IPS-NIHi7 (cell line): ENCODE measurements around the gene IFT25.

ENCODE experiments used
- DNase-seq: peaks from one replicate; pipeline ENCODE4 v3.0.0; 2012; ENCODE audit warnings: mixed read lengths; ENCODE audit errors: extremely low spot score

The IFT25 gene

DNA sequence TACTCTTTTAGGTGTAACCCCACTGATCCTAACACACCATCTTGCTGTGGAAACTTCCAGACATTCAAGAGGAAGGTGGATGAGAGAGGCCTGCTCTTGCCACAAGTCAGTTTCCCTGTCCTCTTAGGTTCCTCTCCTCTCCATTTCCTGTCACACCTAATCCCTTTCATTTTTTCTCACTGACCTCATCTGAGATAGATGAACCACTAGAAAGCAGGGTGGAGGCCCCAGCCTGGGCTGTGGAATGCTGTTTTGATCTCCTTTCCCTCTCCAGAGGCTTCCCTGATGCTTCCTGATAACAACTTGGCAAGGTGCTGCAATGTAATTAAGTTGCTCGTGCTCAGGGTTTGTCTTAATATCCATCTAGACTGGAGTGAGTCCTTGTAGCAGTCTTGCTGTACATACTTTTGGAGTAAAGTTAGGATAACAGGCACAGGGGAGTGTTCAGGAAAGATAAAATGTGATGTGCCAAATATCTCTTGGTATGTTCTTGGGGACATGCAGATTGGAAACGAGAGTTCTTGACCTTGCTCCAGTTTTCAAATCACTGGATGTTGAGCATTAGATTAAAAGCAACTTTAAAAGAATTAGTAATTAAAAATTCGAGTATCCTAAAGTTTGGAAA lies 11.8 kb upstream of the IFT25 start:
- peak; percentile 57 for DNase-seq

DNA sequence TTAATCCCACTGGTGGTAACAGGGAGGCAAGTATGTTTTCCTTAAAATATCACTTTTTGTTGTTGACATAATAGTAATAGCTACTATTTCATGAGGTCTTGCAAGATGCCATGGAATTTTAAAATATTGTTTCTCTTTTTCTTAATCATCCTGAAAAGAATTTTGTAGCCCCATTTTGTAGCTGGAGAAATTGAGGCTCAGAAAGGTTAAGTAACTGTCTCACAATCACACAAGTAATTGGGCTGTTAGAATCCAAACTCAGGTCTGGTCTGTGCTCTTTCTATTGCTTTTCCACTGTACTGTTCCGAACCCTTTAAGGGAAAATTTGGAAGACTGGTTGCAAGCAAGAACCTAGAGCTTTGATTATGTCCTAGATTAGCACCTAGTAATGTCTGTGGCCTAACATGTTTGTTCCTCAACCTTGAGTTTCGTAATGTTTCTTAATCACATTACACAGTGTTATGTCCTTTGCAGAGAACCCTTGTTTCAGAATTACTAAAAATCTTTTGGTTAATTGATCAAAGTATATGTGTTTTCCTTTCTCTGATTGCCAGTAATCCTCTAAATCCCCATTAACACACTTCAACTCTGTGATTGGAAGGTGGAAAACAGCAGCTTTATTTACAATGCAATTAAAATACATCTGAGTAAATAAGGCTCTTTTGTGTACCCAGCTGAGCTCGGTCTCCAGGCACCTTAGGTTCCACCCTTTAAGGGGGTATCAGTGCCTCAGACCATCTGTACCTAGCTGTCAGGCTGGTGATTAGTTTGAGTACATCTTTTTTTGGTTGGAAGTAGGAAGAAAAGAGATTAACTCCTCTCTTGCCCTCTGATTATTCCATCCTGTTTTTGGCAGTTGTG lies 11.0 kb upstream of the IFT25 start:
- DNase-seq, result no peak

DNA sequence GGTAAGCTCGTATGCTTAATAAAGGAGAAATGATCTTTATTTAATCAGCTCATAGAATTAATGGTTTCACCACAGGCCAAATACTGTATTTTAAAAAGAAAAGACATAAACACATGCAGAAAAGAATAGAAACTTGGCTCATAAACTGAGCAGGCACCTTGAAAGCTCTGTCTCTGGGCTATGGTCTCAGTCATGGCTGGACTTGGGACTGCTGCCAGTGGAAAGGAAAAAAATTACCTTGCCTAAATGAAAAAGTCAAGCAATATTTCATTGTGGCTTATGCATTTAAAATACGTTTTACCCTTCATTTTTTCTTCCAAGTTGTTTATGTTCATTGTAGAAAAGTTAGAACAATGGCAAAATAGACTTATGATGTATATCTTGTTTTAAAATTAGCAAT lies 8.6 kb upstream of the IFT25 start:
- no peak for DNase-seq

DNA sequence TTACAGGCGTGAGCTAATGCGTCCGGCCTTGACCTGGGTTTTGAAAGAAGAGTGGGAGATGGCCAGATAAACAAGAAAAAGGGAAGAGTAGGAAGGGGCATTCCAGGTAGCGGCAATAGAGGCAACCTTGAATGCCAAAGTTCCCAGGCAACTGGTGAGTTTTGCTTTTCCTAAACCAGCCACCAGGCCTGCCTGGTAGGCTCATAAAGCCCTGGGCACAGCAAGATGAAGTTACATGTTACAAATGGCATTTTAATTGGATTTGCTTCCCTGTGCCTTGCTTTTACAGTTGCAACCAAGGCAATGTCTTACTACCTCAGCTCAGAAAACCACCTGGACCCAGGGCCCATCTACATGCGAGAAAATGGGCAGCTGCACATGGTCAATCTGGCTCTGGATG lies 6.2 kb upstream of the IFT25 start:
- DNase-seq, result no peak

DNA sequence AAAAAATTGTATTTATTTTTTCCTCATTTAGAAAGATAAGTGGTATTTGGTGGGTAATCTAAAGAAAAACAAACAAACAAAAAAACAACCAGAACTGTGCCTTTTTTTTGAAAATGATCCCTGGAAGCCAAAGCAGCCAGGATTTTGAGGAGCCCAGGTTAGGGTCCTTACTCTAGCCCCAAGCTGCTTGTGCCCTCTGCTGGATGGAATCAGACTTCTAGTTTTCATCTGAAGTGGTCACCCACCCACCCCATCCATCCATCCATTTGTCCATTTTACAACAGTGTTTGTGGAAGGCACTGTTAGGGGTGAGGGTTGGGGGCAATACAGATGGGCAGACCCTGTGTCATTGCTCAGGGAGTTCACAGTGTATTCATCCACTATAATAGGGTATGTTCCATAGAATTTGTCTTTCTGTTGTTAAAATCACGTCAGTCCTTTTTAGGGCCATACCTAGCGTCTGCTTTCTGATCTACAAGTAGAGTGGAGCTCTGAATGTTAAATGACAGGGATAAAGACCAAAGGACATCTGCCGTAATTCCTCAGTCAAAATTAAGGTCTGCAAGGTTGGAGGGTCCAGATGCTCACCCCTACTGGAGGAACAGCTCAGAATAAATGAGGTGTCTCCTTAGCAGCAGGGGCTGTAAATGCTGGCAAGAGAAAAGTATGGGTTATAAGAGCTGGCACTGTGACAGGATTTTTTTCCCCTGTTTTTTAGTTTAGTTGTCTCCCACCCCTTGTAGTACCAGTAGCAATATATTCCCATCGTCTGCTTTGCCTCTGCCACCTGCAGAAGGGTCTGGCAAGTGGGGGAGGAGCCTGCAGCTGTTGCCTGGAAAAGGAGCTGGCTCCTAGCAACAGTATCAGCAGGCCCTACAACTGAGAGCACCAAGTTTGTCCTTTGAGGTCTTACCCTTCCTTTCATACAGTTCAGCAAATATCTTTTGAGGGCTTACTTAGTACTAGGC lies 3.8 kb upstream of the IFT25 start:
- peak; percentile 68 for DNase-seq

DNA sequence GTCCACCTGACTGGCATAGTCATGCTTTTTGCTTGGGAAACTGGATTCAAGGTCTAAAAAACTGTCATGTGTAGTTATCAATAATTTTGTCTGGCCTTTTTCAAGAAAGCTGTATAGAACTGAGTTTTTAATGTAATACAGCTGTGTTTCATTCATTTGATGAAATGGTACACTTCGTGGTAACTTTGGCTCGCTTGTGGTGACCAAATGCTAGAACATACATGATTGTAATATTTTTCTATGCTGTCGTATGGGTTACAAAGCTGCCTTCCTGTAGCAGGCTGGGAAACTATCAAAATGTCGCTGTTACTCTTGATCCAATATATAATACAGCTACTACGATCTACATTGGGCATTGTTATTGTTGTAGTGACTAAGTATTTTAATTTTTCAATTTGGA lies 2.8 kb upstream of the IFT25 start:
- no peak for DNase-seq

DNA sequence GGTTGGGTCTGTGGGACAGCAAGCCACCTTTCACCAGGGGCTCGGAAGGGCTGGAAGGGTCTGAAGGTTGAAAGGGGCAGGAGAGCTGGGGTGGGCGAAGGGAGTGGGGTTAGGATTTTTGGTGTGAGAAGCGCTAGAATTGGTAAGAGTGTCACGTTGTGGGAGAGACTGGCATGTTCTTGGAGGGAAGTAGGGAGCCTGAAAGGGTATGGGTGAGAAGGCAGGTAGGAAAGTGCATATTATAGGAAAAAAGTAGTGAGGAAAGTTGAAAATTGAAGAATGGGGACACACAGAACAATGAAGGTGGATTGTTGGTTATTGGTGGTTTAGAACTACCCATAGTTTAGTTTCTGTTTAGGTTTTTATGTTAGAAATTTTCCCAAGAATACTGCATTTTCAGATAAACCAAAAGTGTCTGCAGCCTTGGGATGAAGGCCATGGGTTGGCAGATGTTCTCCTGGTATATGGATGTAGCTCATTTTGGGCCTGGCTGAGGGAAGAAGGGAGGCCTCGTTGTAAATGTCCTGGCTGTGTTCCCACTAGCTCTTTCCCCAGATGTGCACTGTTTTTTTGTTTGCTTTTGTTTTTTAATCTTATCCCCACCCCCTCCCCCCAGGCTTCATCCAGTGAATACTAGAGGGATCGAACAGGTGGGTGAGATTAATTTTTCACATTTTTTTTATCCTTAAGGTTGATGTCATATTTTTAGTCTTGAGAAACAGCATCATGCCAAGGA lies 1.8 kb upstream of the IFT25 start:
- no peak for DNase-seq

DNA sequence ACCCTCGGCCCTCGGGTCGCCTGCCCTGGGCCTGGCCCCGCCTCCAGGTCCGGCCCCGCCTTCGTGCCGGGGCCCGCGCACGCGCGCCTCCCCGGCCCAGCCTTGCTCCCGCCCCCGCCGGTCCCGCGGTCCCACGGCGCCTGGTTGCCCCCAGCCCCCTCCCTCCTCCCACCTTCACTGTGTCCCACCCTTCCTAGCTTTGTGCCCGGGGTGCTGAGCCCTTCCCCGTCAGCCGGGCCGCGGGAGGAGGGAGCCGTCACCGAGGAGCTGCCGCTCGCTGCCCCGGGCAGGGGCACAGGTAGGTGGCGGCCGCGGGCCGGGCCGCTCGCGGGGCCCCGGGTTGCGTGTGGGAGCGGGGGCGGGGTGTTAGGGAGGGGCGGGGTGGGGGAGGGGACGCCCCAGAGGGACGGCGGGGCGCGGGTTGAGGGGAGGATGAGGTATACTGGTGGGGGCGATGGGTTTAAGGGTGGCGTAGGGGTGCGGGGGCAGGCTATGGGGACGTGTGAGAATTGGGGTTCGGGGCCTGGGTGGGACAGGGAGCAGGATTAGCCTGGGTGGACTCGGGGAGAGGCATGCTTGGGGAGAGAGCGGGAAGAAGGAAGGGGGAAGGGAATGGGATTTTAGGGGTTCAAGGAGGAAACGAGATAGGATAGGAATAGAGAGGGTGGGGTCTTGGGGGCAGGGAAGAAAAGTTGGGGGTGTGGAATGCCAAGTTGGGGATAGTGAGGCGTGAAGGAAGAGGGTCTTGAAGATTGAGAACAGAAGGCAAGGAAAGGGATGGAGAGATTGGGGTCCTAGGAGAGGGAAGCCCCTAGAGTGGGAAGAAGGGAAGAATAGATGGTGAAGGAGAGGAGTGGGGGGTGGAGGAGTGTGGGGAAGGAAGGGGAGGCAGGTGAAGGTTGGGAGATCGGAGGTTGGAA lies 1.0 kb upstream of the IFT25 start, which contains the start of gene LRRC42:
Gene LRRC42 (plus strand): TSS at position 99 of the 920 bp plus-strand sequence. CDS start 5,650 bp downstream, outside the sequence.
- DNase-seq, result peak; percentile 93

DNA sequence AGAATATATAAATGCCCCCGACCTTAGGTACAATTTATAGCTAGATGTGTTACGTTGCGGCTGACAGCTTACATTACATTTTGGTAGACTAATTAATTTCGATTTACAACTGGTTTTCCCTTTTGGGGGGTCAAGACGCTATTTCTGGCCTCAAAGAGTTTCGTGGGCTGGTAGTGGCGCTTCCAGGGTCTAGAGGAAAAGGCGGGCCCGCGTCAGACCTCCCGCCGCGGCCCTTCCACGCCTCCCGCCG lies 391 bp downstream of the IFT25 start:
- no peak for DNase-seq

DNA sequence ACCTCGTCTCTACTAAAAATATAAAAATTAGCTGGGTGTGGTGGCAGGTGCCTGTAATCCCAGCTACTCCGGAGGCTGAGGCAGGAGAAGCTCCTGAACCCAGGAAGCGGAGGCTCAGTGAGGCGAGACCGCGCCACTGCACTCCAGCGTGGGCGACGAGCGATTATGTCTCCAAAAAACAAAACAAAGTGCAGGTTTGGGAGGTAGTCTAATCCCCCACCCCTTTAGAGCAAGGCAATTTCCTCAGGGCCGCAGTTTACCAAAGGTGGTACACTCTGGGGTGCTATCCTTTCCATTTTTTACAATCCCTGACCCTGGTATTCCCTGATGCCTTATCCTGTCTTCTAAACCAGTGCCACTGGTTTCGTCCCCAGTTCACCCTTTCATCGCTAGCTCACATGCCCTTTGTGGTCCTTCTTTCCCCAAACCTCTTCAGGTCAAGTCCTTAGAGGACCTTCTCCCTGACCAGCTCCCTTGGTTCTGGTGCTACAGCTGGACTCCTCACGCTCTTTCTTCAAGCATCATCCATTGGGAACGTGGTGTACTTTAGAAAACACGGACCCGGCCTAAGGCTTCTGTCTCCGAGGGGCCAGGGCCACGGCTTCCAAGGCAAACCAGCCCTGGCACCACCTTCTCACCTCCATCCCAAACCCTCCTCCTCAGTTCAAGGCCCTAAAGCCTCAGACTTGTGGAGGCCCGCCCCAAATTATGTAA lies 873 bp downstream of the IFT25 start:
- peak; percentile 31 for DNase-seq

DNA sequence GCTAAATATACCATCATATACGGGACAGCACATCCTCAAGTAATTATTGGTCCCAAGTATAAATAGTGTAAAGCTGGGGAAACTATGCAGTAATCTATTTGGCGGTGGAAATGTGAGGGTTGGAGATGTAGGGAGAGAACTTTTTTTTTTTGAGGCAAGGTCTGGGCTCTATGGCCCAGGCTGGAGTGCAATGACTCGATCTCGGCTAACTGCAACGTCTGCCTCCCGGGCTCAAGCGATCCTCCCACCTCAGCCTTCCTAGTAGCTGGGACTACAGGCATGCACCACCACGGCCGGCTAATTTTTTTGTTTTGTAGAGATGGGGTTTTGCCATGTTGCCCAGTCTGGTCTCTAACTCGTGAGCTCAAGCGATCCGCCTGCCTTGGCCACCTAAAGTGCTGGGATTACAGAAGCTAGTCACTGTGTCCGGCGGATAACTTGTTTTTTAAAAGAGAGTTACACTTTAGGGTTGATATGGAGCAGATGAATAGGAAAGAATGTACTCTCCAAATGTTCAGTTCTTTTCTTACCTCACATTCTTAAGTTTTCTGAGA lies 1.9 kb downstream of the IFT25 start:
- DNase-seq, result no peak

DNA sequence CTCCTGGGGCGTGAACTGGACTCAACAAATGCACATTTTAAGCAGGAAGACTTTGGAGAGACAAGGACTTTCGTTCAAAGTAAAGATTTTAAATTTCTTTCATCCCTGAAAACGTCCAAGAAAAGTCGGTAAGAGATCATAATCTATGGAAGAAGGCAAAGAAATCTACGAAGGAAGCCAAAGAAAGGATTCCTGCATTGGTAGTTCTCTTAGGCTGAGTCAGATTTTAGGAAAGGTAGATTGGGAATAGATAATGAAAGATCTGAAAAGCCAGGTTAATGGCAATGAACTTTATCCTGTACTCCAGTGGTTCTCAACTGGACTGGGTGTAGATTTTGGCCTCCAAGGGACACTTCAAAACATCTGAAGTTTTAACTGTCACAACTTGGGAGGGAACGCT lies 2.4 kb downstream of the IFT25 start:
- no peak for DNase-seq

DNA sequence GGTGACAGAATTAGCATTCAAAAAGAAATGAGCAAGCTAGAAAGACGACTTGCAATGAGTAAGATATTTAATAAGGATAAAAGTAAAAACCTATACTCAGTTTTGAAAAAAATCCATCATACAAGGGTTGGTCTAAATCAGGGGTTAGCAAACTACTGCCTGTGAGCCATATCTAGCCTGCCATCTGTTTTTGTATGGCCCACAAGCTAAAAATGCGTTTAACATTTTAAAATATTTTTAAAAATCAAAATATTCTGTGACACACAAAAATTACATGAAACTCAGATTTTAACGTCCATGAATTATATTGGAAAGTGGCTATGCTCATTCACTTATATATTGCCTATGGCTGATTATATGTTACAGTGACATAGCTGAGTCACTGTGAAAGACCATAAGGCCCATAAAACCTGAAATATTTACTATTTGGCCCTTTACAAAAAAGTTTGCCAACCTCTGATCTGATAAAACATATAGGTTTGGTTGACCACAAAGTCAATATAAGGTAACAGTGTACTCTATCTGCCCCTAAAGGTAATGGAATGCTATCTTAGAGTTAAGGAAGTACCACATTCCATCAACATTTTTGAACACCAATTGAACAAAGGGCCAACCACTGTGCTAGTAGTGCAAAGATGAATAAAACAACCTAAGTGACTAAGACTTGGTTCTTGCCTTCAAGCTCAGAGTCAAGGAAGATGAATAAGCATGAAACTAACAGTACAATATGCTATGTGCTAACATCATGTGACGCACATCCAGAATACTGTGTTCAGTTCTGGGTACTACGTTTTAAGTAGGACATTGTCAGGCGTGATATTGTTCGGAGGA lies 3.2 kb downstream of the IFT25 start:
- DNase-seq, result no peak

DNA sequence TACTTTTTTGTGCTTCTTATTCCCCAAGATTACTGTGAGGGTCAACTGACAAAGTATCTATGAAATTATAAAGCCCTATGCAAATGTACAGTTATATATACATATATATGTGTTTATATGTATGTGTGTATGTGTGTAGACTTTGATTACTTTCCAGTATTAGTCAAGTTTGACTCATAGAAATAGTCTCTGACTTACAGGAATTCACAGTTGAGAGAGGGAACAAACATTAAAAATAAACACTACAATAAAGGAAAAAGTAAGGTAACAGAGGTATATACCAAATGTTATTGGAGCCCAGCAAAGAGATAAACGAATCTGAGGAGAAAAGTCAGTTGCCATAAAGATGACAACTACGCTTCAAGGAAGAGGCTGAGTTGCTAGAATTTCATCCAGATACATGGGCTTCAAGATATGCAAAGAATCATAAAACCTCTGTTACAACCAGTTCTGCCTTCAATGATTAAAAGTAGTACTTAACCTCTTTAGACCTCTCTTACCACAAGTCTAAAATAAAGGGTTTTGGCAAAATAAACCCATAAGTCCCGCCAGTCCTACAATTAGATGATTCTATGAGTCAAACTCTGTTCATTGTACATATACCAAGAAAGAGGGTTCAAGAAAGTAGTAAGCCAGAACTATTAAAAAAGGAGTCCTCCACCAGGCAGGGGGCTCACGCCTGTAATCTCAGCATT lies 7.2 kb downstream of the IFT25 start:
- no peak for DNase-seq

DNA sequence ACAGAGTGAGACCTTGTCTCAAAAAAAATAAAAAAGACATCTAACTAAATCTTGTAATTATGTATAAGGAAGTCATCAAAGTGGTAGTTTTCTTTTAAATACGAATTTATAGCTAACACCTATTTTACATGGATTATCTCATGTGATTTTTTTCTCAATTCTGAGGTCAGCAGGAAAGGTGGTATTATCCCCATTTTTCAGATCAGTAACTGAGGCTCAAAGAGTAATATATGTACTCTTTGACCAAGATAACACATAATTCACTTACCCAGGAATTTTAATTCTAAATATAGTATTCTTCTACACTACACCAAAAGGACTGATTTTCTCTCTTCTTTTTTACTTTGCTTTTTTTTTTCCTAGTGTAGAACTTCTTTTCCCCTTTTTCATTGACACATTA lies 9.1 kb downstream of the IFT25 start:
- no peak for DNase-seq

DNA sequence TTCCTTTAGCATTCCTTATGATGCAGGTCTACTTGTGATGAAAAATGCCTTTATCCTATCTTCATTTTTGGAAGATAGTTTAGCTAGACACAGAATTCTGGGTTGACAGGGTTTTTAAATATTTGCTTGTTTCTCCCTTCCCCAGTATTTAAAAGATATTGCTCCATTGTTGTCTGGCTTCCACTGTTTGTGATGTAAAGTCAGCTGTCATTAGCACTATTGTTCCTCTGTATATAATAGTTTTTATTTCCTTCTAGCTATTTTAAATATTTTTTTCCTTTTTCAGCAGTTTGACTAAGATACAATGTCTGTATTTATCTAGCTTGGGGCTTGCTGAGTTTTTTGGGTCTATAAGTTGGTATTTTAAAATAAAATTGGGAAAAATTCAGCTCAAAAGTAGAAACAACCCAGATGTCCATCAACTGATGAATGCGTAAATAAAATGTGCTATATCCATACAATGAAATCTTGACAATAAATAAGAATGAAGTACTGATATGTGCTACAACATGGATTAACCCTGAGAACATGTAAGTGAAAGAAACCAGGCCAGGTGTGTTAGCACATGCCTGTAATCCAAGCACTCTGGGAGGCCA lies 11.2 kb downstream of the IFT25 start:
- DNase-seq, result no peak

DNA sequence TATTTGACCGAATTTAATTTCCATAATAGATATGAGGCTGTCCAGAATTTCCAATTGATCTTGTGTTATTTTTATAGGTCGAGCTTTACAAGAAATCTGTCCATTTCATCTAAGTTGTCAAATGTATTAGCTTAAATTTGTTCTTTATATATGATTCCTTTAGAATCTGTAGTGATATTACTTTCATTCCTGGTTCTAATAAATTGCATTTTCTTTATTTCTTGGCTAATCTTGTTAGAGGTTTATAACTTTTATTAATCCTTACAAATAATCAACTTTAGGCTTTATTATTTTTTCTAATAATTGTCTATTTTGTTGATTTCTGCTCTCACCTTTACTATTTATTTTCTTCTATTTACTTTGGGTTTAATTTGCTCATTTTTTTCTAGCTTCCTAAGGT lies 14.0 kb downstream of the IFT25 start:
- no peak for DNase-seq

DNA sequence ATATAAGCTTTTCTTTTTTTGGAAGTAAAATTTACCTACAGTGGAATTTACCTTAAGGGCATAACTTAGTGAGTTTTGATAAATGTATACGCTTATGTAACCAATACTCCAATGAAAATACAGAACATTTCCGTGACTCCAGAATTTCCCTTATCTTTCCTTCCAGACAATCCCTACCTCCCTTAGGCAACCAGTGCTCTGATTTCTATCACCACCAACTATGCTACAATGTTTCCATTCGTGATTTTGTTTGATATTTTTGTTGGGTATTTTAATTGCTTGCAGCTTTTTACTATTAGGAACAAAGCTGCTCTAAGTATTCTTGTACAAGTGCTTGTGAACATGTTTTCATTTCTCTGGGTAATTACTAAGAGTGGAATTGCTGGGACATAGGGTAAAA lies 14.6 kb downstream of the IFT25 start:
- no peak for DNase-seq
